H9 (cell line): ENCODE measurements around the gene EPM2A. TPM values are rescaled to one million over a fixed set of nuclear protein-coding genes. Genes with fewer than 3 reads are reported as not detected.

Source experiments
- DNase-seq: peaks from one replicate; pipeline ENCODE4 v3.0.0-alpha.2; 2017
- H2AFZ ChIP-seq: one replicate; pipeline ENCODE4 v1.6.1; 2013; ENCODE audit warnings: mild to moderate bottlenecking, low read length, control low read depth, moderate library complexity
- H2AK5ac ChIP-seq: 2 replicates; pipeline ENCODE4 v1.6.1; 2013; ENCODE audit warnings: low read length, control low read depth, mixed read lengths; ENCODE audit not compliant: insufficient read length
- H2BK120ac ChIP-seq: one replicate; pipeline ENCODE4 v1.6.1; 2013; ENCODE audit warnings: low read depth, mild to moderate bottlenecking, low read length, control low read depth, inconsistent platforms; ENCODE audit not compliant: poor library complexity, severe bottlenecking
- H2BK12ac ChIP-seq: 2 replicates; pipeline ENCODE4 v1.6.1; 2013; ENCODE audit warnings: low read length, control low read depth, mixed read lengths, low read depth; ENCODE audit not compliant: insufficient read length
- H2BK15ac ChIP-seq: 2 replicates; pipeline ENCODE4 v1.6.1; 2013; ENCODE audit warnings: low read depth, low read length, control low read depth
- H2BK20ac ChIP-seq: one replicate; pipeline ENCODE4 v1.6.1; 2013; ENCODE audit warnings: low read depth, mild to moderate bottlenecking, low read length, control low read depth, inconsistent platforms; ENCODE audit not compliant: poor library complexity, severe bottlenecking
- H2BK5ac ChIP-seq: 2 replicates; pipeline ENCODE4 v1.6.1; 2013; ENCODE audit warnings: low read length, control low read depth, mixed read lengths; ENCODE audit not compliant: insufficient read length
- H3K14ac ChIP-seq: 2 replicates; pipeline ENCODE4 v1.6.1; 2013; ENCODE audit warnings: low read length, control low read depth; ENCODE audit not compliant: insufficient read depth
- H3K18ac ChIP-seq: 2 replicates; pipeline ENCODE4 v1.6.1; 2013; ENCODE audit warnings: low read depth, mild to moderate bottlenecking, mixed read lengths, low read length, control low read depth; ENCODE audit not compliant: insufficient read length
- H3K23ac ChIP-seq: 2 replicates; pipeline ENCODE4 v1.6.1; 2013; ENCODE audit warnings: low read length, control low read depth, mixed read lengths, low read depth; ENCODE audit not compliant: insufficient read length
- H3K23me2 ChIP-seq: 2 replicates; pipeline ENCODE4 v1.6.1; 2013; ENCODE audit warnings: low read depth, mild to moderate bottlenecking, mixed read lengths, low read length, control low read depth; ENCODE audit not compliant: insufficient read length, poor library complexity, severe bottlenecking
- H3K27ac ChIP-seq: 2 replicates; pipeline ENCODE4 v1.5.1; 2013; ENCODE audit warnings: low read length, control low read depth, mixed read lengths, low read depth; ENCODE audit not compliant: insufficient read length
- H3K27me3 ChIP-seq: 2 replicates; pipeline ENCODE4 v1.6.1; 2013; ENCODE audit warnings: low read length, control low read depth, inconsistent platforms; ENCODE audit not compliant: insufficient read depth
- H3K4ac ChIP-seq: 2 replicates; pipeline ENCODE4 v1.6.1; 2013; ENCODE audit warnings: low read depth, mild to moderate bottlenecking, control low read depth, inconsistent platforms, low read length, moderate library complexity
- H3K4me1 ChIP-seq: 2 replicates; pipeline ENCODE4 v1.6.1; 2013; ENCODE audit warnings: low read length, control low read depth, inconsistent platforms; ENCODE audit not compliant: insufficient read depth
- H3K4me2 ChIP-seq: 2 replicates; pipeline ENCODE4 v1.6.1; 2013; ENCODE audit warnings: low read length, control low read depth, mixed read lengths; ENCODE audit not compliant: insufficient read length, insufficient read depth
- H3K56ac ChIP-seq: 2 replicates; pipeline ENCODE4 v1.6.1; 2013; ENCODE audit warnings: low read depth, mild to moderate bottlenecking, mixed read lengths, low read length, control low read depth; ENCODE audit not compliant: insufficient read length
- H3K79me1 ChIP-seq: 2 replicates; pipeline ENCODE4 v1.6.1; 2013; ENCODE audit warnings: low read depth, mild to moderate bottlenecking, moderate library complexity, low read length, control low read depth, inconsistent platforms; ENCODE audit not compliant: insufficient read depth, poor library complexity, severe bottlenecking
- H3K79me2 ChIP-seq: 2 replicates; pipeline ENCODE4 v1.6.1; 2013; ENCODE audit warnings: low read length, control low read depth, inconsistent platforms; ENCODE audit not compliant: insufficient read depth
- H3K9ac ChIP-seq: 2 replicates; pipeline ENCODE4 v1.6.1; 2013; ENCODE audit warnings: low read length, control low read depth, mixed read lengths; ENCODE audit not compliant: insufficient read length; ENCODE audit errors: extremely low read depth
- H3K9me3 ChIP-seq: one replicate; pipeline ENCODE4 v1.6.1; 2013; ENCODE audit warnings: low read depth, low read length, inconsistent platforms; ENCODE audit not compliant: control insufficient read depth
- H3T11ph ChIP-seq: one replicate; pipeline ENCODE4 v1.6.1; 2013; ENCODE audit warnings: mild to moderate bottlenecking, low read length, control low read depth, inconsistent platforms
- H4K20me1 ChIP-seq: one replicate; pipeline ENCODE4 v1.6.1; 2013; ENCODE audit not compliant: control insufficient read depth, insufficient read length, insufficient read depth
- H4K5ac ChIP-seq: 2 replicates; pipeline ENCODE4 v1.6.1; 2013; ENCODE audit warnings: low read depth, mild to moderate bottlenecking, mixed read lengths, low read length, control low read depth; ENCODE audit not compliant: insufficient read length
- H4K8ac ChIP-seq: replicated peaks from 2 replicates; pipeline ENCODE4 v1.6.1; 2013; ENCODE audit warnings: low read length, control low read depth, mixed read lengths, low read depth; ENCODE audit not compliant: insufficient read length
- H4K91ac ChIP-seq: 2 replicates; pipeline ENCODE4 v1.6.1; 2013; ENCODE audit warnings: low read depth, mild to moderate bottlenecking, moderate library complexity, mixed read lengths, low read length, control low read depth; ENCODE audit not compliant: insufficient read length
- H3K27ac Mint-ChIP-seq, 3 experiments: 2 replicates in 2 of 3; 3 replicates in 1 of 3; pipeline ENCODE4 v1.8.0; 2020 to 2021; ENCODE audit warnings: mixed read lengths in 3 of 3, mild to moderate bottlenecking in 1 of 3, moderate library complexity in 1 of 3
- H3K27me3 Mint-ChIP-seq: 2 replicates; pipeline ENCODE4 v1.8.0; 2021; ENCODE audit warnings: low read depth, mild to moderate bottlenecking, moderate library complexity, mixed read lengths
- H3K36me3 Mint-ChIP-seq, 3 experiments: 2 replicates in 2 of 3; 3 replicates in 1 of 3; pipeline ENCODE4 v1.8.0; 2020 to 2021; ENCODE audit warnings: low read depth in 3 of 3, mixed read lengths in 3 of 3; ENCODE audit not compliant: insufficient read depth in 1 of 3
- H3K4me1 Mint-ChIP-seq, 2 experiments: 2 replicates each; pipeline ENCODE4 v1.8.0; 2020; ENCODE audit warnings: mixed read lengths in 2 of 2
- H3K4me3 Mint-ChIP-seq, 2 experiments: 2 replicates in 1 of 2; 3 replicates in 1 of 2; pipeline ENCODE4 v1.8.0; 2020 to 2021; ENCODE audit warnings: mild to moderate bottlenecking in 2 of 2, mixed read lengths in 2 of 2, moderate library complexity in 1 of 2
- H3K9me3 Mint-ChIP-seq, 2 experiments: 2 replicates in 1 of 2; 3 replicates in 1 of 2; pipeline ENCODE4 v1.8.0; 2020; ENCODE audit warnings: mild to moderate bottlenecking in 2 of 2, mixed read lengths in 2 of 2, moderate library complexity in 1 of 2
- total RNA-seq: library from RNA; stranded (reverse); gene quantifications from 2 replicates; pipeline ENCODE4 v1.2.1, GENCODE V29; 2021
- TF ChIP-seq, protein P1 (sequence below): fragments of 200-600 bp; sonication (generic); conservative IDR thresholded peaks from 3 replicates; pipeline ENCODE4 v1.8.0; 2021; ENCODE audit warnings: antibody characterized with exemption, mild to moderate bottlenecking

EPM2A gene
- total RNA-seq, 1 experiment from 2014 or later: 8.2 TPM

DNA sequence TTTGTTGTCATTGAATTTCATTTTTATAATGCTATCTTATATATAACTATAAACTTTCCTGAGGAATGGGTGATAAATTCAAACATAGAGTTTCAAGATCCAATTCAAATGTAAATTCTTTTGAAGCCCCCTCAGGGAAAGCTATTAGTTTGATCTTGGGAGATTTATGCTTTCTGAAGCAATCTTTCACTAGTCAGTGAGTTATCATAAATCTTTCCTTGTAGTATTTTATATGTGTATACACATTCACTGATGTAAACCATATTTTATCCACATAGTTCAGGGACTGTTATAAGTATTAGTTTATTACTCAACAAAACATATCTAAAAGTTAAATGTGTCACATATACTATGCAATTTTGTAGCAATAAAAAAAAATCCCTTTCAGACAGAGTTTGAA, 2.9 kb upstream of the EPM2A start:
- H3K4me2 ChIP-seq: no peak overlapping the region
- no peaks in the 10 kb centered on the region for H3K23me2 ChIP-seq
- no peak overlapping the region for H3K14ac ChIP-seq
- H2BK12ac ChIP-seq: no peak overlapping the region
- H4K8ac ChIP-seq: no peak overlapping the region
- H3K56ac ChIP-seq: no peak overlapping the region
- H3K4me1 ChIP-seq: no peaks in the 10 kb centered on the region
- no peaks in the 10 kb centered on the region for H3K9me3 ChIP-seq
- no peak overlapping the region for H2BK20ac ChIP-seq
- TF ChIP-seq, protein P1, sequence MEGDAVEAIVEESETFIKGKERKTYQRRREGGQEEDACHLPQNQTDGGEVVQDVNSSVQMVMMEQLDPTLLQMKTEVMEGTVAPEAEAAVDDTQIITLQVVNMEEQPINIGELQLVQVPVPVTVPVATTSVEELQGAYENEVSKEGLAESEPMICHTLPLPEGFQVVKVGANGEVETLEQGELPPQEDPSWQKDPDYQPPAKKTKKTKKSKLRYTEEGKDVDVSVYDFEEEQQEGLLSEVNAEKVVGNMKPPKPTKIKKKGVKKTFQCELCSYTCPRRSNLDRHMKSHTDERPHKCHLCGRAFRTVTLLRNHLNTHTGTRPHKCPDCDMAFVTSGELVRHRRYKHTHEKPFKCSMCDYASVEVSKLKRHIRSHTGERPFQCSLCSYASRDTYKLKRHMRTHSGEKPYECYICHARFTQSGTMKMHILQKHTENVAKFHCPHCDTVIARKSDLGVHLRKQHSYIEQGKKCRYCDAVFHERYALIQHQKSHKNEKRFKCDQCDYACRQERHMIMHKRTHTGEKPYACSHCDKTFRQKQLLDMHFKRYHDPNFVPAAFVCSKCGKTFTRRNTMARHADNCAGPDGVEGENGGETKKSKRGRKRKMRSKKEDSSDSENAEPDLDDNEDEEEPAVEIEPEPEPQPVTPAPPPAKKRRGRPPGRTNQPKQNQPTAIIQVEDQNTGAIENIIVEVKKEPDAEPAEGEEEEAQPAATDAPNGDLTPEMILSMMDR: no peak
- H2AK5ac ChIP-seq: no peak overlapping the region
- H2AFZ ChIP-seq: no peak overlapping the region
- H3K27ac Mint-ChIP-seq: no peak overlapping the region
- peaks cover 0 to 3% (median 0%) of the 10 kb centered on the region in 3 experiments; a peak in 2 of 7 replicates for H3K36me3 Mint-ChIP-seq
- no peaks in the 10 kb centered on the region for H3K27me3 Mint-ChIP-seq
- H3K18ac ChIP-seq: no peak overlapping the region
- H4K91ac ChIP-seq: no peak overlapping the region
- H2BK120ac ChIP-seq: no peak overlapping the region
- H3T11ph ChIP-seq: no peak overlapping the region
- H3K4me3 Mint-ChIP-seq: no peak overlapping the region
- no peaks in the 10 kb centered on the region for H3K79me1 ChIP-seq
- DNase-seq: no peak
- H3K4me1 Mint-ChIP-seq: peaks cover 10 to 17% of the 10 kb centered on the region in 2 experiments
- H2BK15ac ChIP-seq: no peak overlapping the region
- no peak overlapping the region for H3K9ac ChIP-seq
- H3K4ac ChIP-seq: no peak overlapping the region
- H3K23ac ChIP-seq: no peak overlapping the region
- no peak overlapping the region for H2BK5ac ChIP-seq
- peaks cover 4 to 13% of the 10 kb centered on the region in 2 experiments; a peak in 4 of 5 replicates for H3K9me3 Mint-ChIP-seq
- H3K79me2 ChIP-seq: no peaks in the 10 kb centered on the region
- H4K5ac ChIP-seq: no peak overlapping the region
- H3K27ac ChIP-seq: no peak overlapping the region
- no peaks in the 10 kb centered on the region for H4K20me1 ChIP-seq
- no peaks in the 10 kb centered on the region for H3K27me3 ChIP-seq
